ENCODE data around the gene STYK1.
"Not testable (repeated sequence)": the region's sequence is repeated elsewhere in the genome, so short reads cannot be mapped to it uniquely, and the experiment has no call there.

GRCh38 chr12:10582133-10582532, 91.7 kb downstream of the STYK1 start:
- not testable (repeated sequence) for TF ChIP-seq CTBP1 (IDR thresholded peaks at IDR 0.05; ENCODE audit: borderline replicate concordance); ZNF384 (IDR thresholded peaks at IDR 0.05); FOXM1 (IDR thresholded peaks at IDR 0.05; ENCODE audit: borderline replicate concordance); BHLHE40 (IDR thresholded peaks at IDR 0.05; ENCODE audit: borderline replicate concordance); ARNT (IDR thresholded peaks at IDR 0.05); HDGF (IDR thresholded peaks at IDR 0.05; ENCODE audit: borderline replicate concordance); LEF1 (IDR thresholded peaks at IDR 0.05; ENCODE audit: borderline replicate concordance); FOXK2 (IDR thresholded peaks at IDR 0.05); SUZ12 (IDR thresholded peaks at IDR 0.05); PKNOX1 (IDR thresholded peaks at IDR 0.05)
